ENCODE data around the gene SPDYE16. TPM values are rescaled to one million over a fixed set of nuclear protein-coding genes. Genes with fewer than 3 reads are reported as not detected.
"Not testable (repeated sequence)": the region's sequence is repeated elsewhere in the genome, so short reads cannot be mapped to it uniquely, and the experiment has no call there.

SPDYE16 gene
- under 1 TPM in 1 of 2 donors, not detected in 1; 0.10 TPM for total RNA-seq

- not testable (repeated sequence) for H3K9me3 Mint-ChIP-seq; H3K27ac Mint-ChIP-seq; H3K36me3 Mint-ChIP-seq; DNase-seq (ENCODE audit: low spot score in 2 of 2); ATAC-seq
These were observed at the start of gene SPDYE16 for GRCh38 chr7:76543197-76543596. TSS of gene SPDYE16 (minus strand) at chr7:76543297. CDS start at chr7:76541459, 1,838 bp downstream.

- H3K36me3 Mint-ChIP-seq; ATAC-seq; H3K27ac Mint-ChIP-seq; DNase-seq (ENCODE audit: low spot score in 2 of 2); H3K9me3 Mint-ChIP-seq: not testable (repeated sequence)
These were observed 49.6 kb upstream of the SPDYE16 start for GRCh38 chr7:76592694-76593093.

GRCh38 chr7:76591602-76592304 is 48.7 kb upstream of the SPDYE16 start:
- H3K36me3 Mint-ChIP-seq; DNase-seq (ENCODE audit: low spot score in 2 of 2); H3K9me3 Mint-ChIP-seq; ATAC-seq; H3K27ac Mint-ChIP-seq: not testable (repeated sequence)

- not testable (repeated sequence) for H3K27ac Mint-ChIP-seq; H3K36me3 Mint-ChIP-seq; H3K9me3 Mint-ChIP-seq; ATAC-seq; DNase-seq (ENCODE audit: low spot score in 2 of 2)
These were observed 47.9 kb upstream of the SPDYE16 start for GRCh38 chr7:76591033-76591432.

GRCh38 chr7:76588586-76588985 is 45.5 kb upstream of the SPDYE16 start:
- not testable (repeated sequence) for DNase-seq (ENCODE audit: low spot score in 2 of 2); H3K9me3 Mint-ChIP-seq; H3K36me3 Mint-ChIP-seq; ATAC-seq
- peak overlapping the region; percentile 68 to 76 for H3K27ac Mint-ChIP-seq

- H3K9me3 Mint-ChIP-seq = not testable (repeated sequence)
- peak overlapping the region in 1 of 2 donors; percentile 76 for H3K27ac Mint-ChIP-seq
These were observed 43.7 kb upstream of the SPDYE16 start for GRCh38 chr7:76586585-76587315.

GRCh38 chr7:76583636-76584281 is 40.7 kb upstream of the SPDYE16 start:
- DNase-seq (ENCODE audit: low spot score in 2 of 2); H3K9me3 Mint-ChIP-seq: not testable (repeated sequence)
- peaks cover 0 to 11% of the 10 kb centered on the region in 2 donors for H3K36me3 Mint-ChIP-seq
- ATAC-seq = peak; percentile 5 to 26
- peak overlapping the region; percentile 81 to 98 for H3K27ac Mint-ChIP-seq

More at GRCh38 chr7:76586585-76587315, 43.7 kb upstream of the SPDYE16 start:
- not testable (repeated sequence) for DNase-seq (ENCODE audit: low spot score in 2 of 2)
- H3K36me3 Mint-ChIP-seq = peaks cover 0 to 11% of the 10 kb centered on the region in 2 donors
- ATAC-seq = peak in 1 of 2 donors; percentile 36

GRCh38 chr7:76582848-76583631 is 39.9 kb upstream of the SPDYE16 start:
- H3K9me3 Mint-ChIP-seq; DNase-seq (ENCODE audit: low spot score in 2 of 2): not testable (repeated sequence)
- peak; percentile 85 to 93 for ATAC-seq
- Mint-ChIP-seq H3K36me3 (peaks cover 0 to 11% of the 10 kb centered on the region in 2 donors), H3K27ac (peak overlapping the region; percentile 81 to 98)

GRCh38 chr7:76575919-76576655 is 33.0 kb upstream of the SPDYE16 start:
- DNase-seq (ENCODE audit: low spot score in 2 of 2); H3K9me3 Mint-ChIP-seq; H3K36me3 Mint-ChIP-seq: not testable (repeated sequence)

GRCh38 chr7:76575431-76575830 is 32.3 kb upstream of the SPDYE16 start:
- H3K27ac Mint-ChIP-seq; H3K9me3 Mint-ChIP-seq; H3K36me3 Mint-ChIP-seq; ATAC-seq; DNase-seq (ENCODE audit: low spot score in 2 of 2): not testable (repeated sequence)

More at GRCh38 chr7:76575919-76576655, 33.0 kb upstream of the SPDYE16 start:
- H3K27ac Mint-ChIP-seq, ATAC-seq: not testable (repeated sequence)

GRCh38 chr7:76572296-76572695 is 29.2 kb upstream of the SPDYE16 start:
- H3K27ac Mint-ChIP-seq; DNase-seq (ENCODE audit: low spot score in 2 of 2); H3K9me3 Mint-ChIP-seq; ATAC-seq; H3K36me3 Mint-ChIP-seq: not testable (repeated sequence)

- not testable (repeated sequence) for ATAC-seq; H3K9me3 Mint-ChIP-seq; DNase-seq (ENCODE audit: low spot score in 2 of 2)
- Mint-ChIP-seq H3K27ac (peak overlapping the region in 1 of 2 donors; percentile 22), H3K36me3 (peaks cover 6 to 17% of the 10 kb centered on the region in 2 donors)
These were observed 27.3 kb upstream of the SPDYE16 start for GRCh38 chr7:76570324-76570775.

- H3K36me3 Mint-ChIP-seq = peaks cover 6 to 25% of the 10 kb centered on the region in 2 donors
- not testable (repeated sequence) for DNase-seq (ENCODE audit: low spot score in 2 of 2); H3K9me3 Mint-ChIP-seq; ATAC-seq; H3K27ac Mint-ChIP-seq
These were observed 25.6 kb upstream of the SPDYE16 start for GRCh38 chr7:76568742-76569141.

- H3K9me3 Mint-ChIP-seq; DNase-seq (ENCODE audit: low spot score in 2 of 2); H3K27ac Mint-ChIP-seq; ATAC-seq: not testable (repeated sequence)
- H3K36me3 Mint-ChIP-seq = peaks cover 6 to 30% of the 10 kb centered on the region in 2 donors
These were observed 24.7 kb upstream of the SPDYE16 start for GRCh38 chr7:76567753-76568152.

GRCh38 chr7:76567311-76567710 is 24.2 kb upstream of the SPDYE16 start:
- ATAC-seq; H3K27ac Mint-ChIP-seq; DNase-seq (ENCODE audit: low spot score in 2 of 2); H3K9me3 Mint-ChIP-seq: not testable (repeated sequence)
- peaks cover 8 to 31% of the 10 kb centered on the region in 2 donors for H3K36me3 Mint-ChIP-seq
